ENCODE results near the gene ELFN1.
"Not testable (repeated sequence)": the region's sequence is repeated elsewhere in the genome, so short reads cannot be mapped to it uniquely, and the experiment has no call there.

ELFN1 gene

DNA sequence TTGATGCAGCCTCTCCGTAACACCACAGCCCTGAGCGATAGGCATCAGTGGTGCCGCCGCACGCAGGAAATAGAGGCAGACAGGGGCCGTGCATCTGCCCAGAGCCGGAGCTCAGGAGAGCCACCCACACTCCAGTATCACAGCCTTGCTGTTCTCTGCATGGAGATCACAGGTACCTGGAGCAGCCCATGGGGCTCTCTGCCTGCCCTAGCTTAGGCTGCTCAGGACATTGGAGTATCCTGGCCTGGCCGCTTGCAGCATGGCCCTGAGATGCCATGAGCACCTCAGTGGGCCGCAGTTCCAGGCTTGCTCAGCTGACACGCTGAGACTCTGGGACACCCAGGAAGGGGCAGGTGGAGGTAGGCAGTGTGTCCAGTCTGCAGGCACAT lies 47.0 kb downstream of the ELFN1 start:
- Histone ChIP-seq H3K9ac (ENCODE audit: low read depth, low read length) (no peak overlapping the region), H3K9me3 (ENCODE audit: control insufficient read depth, insufficient read depth, low read length) (no peaks in the 10 kb centered on the region), H3K4me1 (ENCODE audit: insufficient read depth, low read length) (peaks cover 26% of the 10 kb centered on the region), H3K36me3 (ENCODE audit: insufficient read depth, low read length) (no peaks in the 10 kb centered on the region; the same call in 1 of the 2 replicates)

DNA sequence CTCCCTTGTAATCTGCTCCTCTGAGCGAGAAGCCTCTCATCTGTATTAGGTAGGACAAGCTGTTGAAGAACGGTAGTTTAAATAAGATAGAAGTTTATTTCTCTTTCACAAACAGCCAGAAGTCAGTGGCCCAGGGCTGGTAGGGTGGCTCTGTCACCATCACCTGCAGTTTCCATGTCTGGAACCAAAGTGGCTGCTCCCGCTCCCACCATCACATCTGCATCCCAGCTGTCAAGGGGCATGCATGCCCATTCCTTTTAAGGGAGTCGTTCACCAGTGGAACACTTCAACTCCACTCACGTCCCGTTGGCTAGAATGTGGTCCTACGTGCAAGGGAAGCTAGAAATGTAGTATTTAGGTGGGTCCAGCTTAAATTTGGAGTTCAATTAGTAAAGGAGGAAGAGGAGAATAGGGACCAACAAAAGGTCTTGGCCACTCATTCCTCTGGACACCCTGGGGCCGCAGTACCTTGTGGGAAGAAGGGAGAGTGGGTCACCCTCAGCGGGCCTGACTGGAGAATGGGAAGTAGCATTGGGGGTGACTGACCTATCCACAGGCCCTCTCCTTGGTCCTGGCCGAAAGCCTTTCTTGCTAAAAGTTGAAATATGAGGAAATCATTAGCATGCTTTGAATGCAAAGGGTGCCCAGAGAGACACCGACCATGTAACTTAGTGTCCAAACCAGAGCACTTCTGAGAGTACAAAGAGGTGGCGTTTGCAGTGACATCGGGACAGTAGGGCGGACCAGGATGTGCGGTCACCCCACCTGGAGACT lies 48.0 kb downstream of the ELFN1 start:
- Histone ChIP-seq H3K4me1 (ENCODE audit: insufficient read depth, low read length) (peaks cover 26% of the 10 kb centered on the region), H3K36me3 (ENCODE audit: insufficient read depth, low read length) (no peaks in the 10 kb centered on the region; the same call in 1 of the 2 replicates), H3K9ac (ENCODE audit: low read depth, low read length) (no peak overlapping the region), H3K9me3 (ENCODE audit: control insufficient read depth, insufficient read depth, low read length) (no peaks in the 10 kb centered on the region)

DNA sequence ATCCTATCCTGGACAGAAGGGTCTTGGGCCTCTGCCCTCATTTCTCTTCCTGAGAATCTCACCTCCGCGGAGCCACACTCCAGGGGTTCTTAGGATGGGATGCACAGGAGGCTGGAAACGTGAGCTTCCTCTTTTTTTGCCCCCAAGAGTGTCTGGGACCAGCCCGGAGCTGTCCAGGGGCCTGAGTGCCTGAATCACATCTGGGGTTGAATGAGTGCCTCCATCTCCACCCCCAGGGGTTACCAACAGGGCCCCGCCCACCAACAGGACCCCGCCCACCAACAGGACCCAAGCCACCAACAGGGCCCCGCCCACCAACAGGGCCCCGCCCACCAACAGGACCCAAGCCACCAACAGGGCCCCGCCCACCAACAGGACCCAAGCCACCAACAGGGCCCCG lies 48.8 kb downstream of the ELFN1 start:
- H3K9ac ChIP-seq (ENCODE audit: low read depth, low read length); H3K36me3 ChIP-seq (ENCODE audit: insufficient read depth, low read length); H3K9me3 ChIP-seq (ENCODE audit: control insufficient read depth, insufficient read depth, low read length): not testable (repeated sequence)

DNA sequence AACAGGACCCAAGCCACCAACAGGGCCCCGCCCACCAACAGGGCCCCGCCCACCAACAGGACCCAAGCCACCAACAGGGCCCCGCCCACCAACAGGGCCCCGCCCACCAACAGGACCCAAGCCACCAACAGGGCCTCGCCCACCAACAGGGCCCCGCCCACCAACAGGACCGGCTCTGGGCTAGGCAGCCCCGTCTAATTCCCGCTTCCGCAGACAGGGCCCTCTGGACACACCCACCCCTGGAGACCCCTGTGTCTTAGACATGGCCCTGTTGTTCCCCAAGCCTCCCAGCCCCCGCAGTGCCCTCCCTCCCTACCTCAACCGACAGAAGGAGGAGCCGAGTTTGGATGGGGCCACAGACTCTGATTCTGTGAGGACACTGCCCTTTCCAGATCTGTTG lies 49.2 kb downstream of the ELFN1 start:
- not testable (repeated sequence) for H3K9ac ChIP-seq (ENCODE audit: low read depth, low read length); H3K9me3 ChIP-seq (ENCODE audit: control insufficient read depth, insufficient read depth, low read length); H3K36me3 ChIP-seq (ENCODE audit: insufficient read depth, low read length)
- H3K4me1 ChIP-seq (ENCODE audit: insufficient read depth, low read length) = peaks cover 18% of the 10 kb centered on the region

More for the DNA sequence above, 48.8 kb downstream of the ELFN1 start:
- H3K4me1 ChIP-seq (ENCODE audit: insufficient read depth, low read length) = peaks cover 22% of the 10 kb centered on the region

DNA sequence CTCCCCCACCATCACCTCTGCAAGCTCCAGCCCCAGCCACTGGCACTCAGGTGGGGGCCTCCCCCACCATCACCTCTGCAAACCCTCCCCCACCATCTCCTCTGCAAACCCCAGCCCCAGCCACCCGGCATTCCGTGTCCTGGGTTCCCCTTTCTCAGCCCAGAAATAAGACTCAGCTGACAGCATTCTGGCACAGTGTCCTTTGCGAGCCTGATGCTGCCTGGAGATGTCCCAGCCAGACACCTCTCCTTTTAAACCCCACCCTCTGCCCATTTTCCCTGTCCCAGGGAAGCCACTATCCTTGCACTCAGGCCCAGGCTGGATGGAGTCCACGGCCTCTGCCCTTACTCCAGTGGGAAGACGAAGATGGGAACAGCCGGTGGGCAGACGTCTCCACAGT lies 49.8 kb downstream of the ELFN1 start:
- Histone ChIP-seq H3K36me3 (ENCODE audit: insufficient read depth, low read length) (no peaks in the 10 kb centered on the region), H3K4me1 (ENCODE audit: insufficient read depth, low read length) (peaks cover 18% of the 10 kb centered on the region), H3K9me3 (ENCODE audit: control insufficient read depth, insufficient read depth, low read length) (no peaks in the 10 kb centered on the region), H3K9ac (ENCODE audit: low read depth, low read length) (no peak overlapping the region)

DNA sequence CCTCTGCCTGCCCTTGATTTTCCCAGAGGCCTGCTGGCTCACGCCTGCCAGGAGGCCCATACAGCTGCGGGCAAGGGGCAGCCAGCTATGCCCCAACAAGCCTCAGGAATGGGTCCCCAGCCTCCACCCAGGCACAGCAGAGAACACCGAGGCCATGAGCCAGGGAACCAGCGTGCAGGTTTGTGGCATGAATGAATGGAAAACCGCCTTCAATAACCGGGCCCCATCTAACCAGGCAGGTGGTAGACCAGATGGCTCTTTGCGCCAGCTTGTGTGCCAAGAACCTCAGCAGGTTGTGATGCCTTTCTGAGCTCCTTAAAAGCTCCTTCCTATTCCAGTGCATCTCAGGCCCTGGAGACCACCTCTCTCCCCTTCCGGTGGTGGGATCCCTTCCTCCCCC lies 50.2 kb downstream of the ELFN1 start:
- Histone ChIP-seq H3K4me1 (ENCODE audit: insufficient read depth, low read length) (peaks cover 22% of the 10 kb centered on the region), H3K36me3 (ENCODE audit: insufficient read depth, low read length) (no peaks in the 10 kb centered on the region), H3K9me3 (ENCODE audit: control insufficient read depth, insufficient read depth, low read length) (no peaks in the 10 kb centered on the region), H3K9ac (ENCODE audit: low read depth, low read length) (no peak overlapping the region)

DNA sequence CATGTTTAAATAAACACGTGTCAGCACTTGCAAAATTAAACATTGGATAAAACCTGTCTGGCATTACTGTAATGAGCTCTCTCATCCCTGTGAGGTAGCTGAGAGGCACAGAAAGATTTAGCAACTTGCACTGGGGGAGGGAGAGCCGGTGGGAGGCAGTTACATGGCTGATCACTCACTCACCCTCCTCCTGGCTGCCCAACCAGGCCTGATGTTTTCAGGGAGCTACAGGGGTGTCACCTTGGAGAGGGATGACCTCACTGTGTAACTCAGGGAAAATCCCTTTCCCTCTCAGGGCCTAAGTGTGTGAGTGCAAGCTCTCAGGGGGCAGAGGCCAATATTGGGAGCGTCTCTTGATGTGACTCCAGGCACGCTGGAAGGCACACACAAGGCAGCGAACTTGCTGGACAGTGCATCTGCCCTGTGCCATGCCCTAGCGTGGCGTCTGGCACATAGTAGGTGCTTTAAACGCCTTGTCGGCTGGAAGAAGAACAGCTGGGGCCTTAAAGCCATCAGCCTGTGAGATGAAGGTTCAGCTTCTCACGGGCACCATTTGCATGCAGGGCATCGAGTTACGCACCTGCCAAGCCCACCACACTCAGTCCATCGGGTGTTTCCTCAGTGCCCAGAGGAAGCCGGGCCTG lies 51.1 kb downstream of the ELFN1 start:
- H3K4me1 ChIP-seq (ENCODE audit: insufficient read depth, low read length) = peaks cover 22% of the 10 kb centered on the region
- H3K9ac ChIP-seq (ENCODE audit: low read depth, low read length) = no peak overlapping the region
- H3K36me3 ChIP-seq (ENCODE audit: insufficient read depth, low read length) = no peaks in the 10 kb centered on the region
- no peaks in the 10 kb centered on the region for H3K9me3 ChIP-seq (ENCODE audit: control insufficient read depth, insufficient read depth, low read length)

DNA sequence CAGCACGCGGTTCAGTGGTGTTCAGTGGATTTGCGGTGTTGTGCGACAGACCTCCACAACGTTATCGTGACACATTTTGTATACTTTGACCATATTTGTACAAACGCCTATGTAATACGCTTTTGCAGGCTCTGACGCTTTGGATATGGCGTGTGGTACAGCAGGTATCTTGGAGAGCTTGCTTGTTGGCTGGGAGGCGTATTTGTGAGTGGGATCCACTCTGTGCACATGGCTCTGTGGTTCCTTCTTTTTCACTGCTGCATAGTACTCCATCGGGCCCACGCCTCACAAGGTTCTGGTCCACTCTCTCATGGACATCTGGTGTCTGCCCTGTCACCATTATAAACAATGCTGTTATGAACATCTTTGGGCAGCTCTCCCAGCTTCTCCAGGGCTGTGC lies 53.2 kb downstream of the ELFN1 start:
- H3K9me3 ChIP-seq (ENCODE audit: control insufficient read depth, insufficient read depth, low read length) = no peaks in the 10 kb centered on the region

DNA sequence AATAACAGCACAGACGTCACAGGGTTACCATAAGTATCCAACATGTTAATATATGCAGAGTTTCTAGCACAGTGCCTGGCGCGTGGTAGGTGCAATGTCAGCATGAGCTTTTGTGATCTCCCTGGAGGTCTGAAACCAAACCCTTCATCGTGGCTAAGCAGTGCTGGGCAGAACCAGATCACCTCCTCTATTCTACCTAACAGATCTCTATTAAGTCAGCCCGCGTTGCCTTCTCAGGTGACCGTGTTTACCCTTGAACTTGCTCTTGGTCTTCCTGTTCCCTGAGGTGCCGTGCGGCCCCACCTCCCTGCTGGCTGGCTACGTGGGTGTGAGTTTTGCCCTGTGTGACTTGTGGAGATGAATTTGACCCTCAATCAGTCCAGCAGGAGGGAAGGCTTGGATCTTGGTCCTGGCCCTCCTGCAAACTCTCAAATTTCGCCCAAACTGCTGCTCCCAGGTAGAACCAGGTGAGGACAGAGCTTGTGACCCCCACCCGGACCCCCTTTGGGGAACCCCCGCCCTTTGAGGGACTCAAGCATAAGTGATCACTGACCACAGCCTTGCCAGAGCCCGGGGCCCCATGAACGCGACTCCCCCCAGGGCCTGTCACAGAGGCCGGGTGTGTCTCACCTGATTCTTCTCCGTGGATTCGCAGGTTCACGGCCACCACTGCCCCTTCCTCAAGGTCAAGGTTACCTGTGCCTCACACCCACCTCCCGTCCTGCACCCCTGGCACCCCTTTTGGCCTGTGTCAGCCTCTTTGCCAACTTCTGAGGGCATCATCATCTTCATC lies 54.2 kb downstream of the ELFN1 start:
- H3K4me1 ChIP-seq (ENCODE audit: insufficient read depth, low read length) = peaks cover 18% of the 10 kb centered on the region
- H3K9ac ChIP-seq (ENCODE audit: low read depth, low read length) = no peak overlapping the region
- H3K9me3 ChIP-seq (ENCODE audit: control insufficient read depth, insufficient read depth, low read length) = no peaks in the 10 kb centered on the region
- no peaks in the 10 kb centered on the region for H3K36me3 ChIP-seq (ENCODE audit: insufficient read depth, low read length)

More for the DNA sequence above, 53.2 kb downstream of the ELFN1 start:
- Histone ChIP-seq H3K36me3 (ENCODE audit: insufficient read depth, low read length) (no peaks in the 10 kb centered on the region), H3K4me1 (ENCODE audit: insufficient read depth, low read length) (peaks cover 19% of the 10 kb centered on the region), H3K9ac (ENCODE audit: low read depth, low read length) (no peak overlapping the region)

DNA sequence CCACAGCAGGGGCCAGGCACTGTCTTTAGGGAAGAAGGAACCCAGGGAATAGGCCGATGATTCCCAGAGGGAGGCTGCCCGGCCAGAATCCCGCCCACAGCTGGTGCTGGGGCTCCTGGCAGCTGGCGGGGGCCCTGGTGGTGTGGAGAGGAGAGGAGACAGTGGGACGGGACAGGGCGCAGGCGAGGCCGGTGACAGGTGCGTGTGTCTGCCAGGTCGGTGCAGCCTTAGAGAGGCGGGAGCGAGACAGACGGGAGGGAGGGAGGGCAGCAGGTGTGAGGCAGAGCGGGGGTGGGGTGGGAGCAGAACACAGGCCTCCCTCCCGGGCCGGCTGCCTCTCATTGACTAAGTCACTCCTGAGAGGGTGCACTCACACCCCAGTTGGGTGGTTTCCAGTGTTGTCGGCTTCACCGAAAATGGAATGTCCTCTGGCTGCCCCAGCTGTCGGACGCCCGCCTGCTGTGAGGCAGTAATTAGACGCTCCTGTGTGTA lies 55.2 kb downstream of the ELFN1 start:
- Histone ChIP-seq H3K36me3 (ENCODE audit: insufficient read depth, low read length) (no peaks in the 10 kb centered on the region), H3K9ac (ENCODE audit: low read depth, low read length) (no peak overlapping the region), H3K4me1 (ENCODE audit: insufficient read depth, low read length) (peaks cover 15% of the 10 kb centered on the region), H3K9me3 (ENCODE audit: control insufficient read depth, insufficient read depth, low read length) (no peaks in the 10 kb centered on the region)

DNA sequence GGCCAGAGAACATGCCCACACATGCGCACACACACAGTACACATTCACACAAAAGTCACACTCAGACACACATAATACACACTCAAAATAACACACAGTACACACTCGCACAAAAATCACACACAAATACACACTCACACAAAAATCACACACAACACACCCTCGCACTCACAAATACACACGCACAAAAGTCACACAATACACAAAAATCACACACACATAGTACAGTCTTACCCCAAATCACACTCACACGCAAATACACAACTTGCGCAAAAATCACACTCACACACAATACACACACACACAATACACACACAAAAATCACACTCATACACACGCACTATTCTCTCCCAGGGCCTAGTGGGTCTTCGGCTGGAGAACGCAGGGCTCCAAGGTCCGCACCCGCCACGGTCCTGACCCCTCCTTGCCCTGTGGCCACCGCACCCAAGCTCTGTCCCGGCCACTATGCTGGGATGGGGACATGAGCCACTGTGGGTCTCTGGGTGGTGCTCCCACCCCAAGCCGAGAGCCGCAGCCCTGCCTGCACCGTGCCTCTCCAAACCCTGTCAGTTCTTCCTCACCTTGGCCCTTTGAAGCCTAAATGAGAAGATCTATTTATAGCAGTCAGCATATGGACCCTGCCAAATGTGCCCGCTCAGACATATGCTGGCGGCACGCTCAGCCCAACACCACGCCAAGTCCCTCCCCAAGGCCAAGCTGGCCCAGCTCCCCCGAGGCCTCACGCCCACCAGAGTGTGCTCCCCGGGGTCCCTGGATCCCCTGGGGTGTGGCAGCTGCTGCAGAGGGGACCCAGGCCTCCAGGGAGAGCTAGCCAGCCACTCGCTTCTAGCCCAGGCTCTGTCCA lies 55.9 kb downstream of the ELFN1 start:
- Histone ChIP-seq H3K4me1 (ENCODE audit: insufficient read depth, low read length) (peaks cover 15% of the 10 kb centered on the region), H3K9me3 (ENCODE audit: control insufficient read depth, insufficient read depth, low read length) (no peaks in the 10 kb centered on the region), H3K9ac (ENCODE audit: low read depth, low read length) (no peak overlapping the region), H3K36me3 (ENCODE audit: insufficient read depth, low read length) (no peaks in the 10 kb centered on the region)

DNA sequence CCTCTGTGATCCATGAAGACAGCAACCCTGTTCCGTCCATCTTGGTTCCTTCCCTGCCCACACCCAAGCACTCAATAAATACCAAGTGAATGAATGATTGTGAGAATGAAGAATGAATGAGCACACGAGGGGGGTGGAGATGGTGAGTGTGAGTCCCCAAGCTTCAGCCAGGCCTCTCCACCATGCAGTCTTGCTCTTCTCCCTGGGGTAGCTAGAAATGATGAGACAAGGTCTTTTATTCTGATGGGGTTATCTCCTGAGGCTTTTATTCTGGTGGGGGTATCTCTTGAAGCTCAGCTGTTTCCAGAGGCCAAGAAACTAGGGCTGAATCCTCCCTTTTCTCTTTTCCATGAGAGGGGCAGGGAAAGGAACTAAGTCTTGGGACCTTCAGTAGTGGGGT lies 57.0 kb downstream of the ELFN1 start:
- no peaks in the 10 kb centered on the region for H3K36me3 ChIP-seq (ENCODE audit: insufficient read depth, low read length)
- no peak overlapping the region for H3K9ac ChIP-seq (ENCODE audit: low read depth, low read length)
- no peaks in the 10 kb centered on the region for H3K9me3 ChIP-seq (ENCODE audit: control insufficient read depth, insufficient read depth, low read length)
- H3K4me1 ChIP-seq (ENCODE audit: insufficient read depth, low read length) = peaks cover 11% of the 10 kb centered on the region

DNA sequence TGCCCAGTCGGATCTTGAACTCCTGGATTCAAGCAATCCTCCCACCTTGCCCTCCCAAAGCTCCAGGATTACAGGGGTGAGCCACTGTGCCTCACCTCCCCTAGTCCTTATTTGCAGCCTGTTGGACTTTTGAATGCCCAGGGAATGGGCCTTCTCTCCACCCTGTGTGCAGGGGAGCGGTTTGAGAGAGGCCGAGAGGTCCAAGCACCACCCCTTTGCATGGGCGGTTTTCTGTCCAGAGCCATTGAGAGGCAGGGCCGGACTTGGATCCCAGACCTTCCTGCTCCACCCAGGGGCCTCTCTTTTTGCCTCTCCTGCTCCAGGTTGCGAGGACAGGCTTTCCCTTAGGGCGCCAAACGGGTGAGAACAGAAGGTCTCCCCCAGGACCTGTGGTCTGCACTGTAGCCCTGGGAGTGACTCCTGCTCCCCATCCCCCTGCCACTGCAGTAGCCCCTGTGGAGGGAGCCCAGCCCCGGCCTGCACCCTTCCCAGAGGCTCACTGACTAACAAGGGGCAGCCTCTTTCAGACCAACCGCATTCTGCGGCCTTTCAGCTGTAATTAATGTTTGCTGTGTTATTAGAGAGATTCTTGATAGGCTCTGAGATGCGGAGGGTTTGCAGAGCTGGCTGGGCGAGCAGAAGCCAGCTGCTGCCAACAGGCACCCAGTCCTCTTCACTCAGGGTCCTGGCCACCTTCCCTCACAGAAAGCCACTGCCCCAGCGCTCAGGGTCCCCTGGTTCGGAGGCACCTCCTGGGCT lies 57.9 kb downstream of the ELFN1 start:
- Histone ChIP-seq H3K9ac (ENCODE audit: low read depth, low read length) (no peak overlapping the region), H3K4me1 (ENCODE audit: insufficient read depth, low read length) (peaks cover 11% of the 10 kb centered on the region), H3K36me3 (ENCODE audit: insufficient read depth, low read length) (no peaks in the 10 kb centered on the region), H3K9me3 (ENCODE audit: control insufficient read depth, insufficient read depth, low read length) (no peaks in the 10 kb centered on the region)
